Measurements from ENCODE around the gene RPS19BP1. TPM values are rescaled to one million over a fixed set of nuclear protein-coding genes. Genes with fewer than 3 reads are reported as not detected.

Gene RPS19BP1
- total RNA-seq, 6 experiments from 2014 or later: 31.0 to 104 (median 32.8) TPM

DNA sequence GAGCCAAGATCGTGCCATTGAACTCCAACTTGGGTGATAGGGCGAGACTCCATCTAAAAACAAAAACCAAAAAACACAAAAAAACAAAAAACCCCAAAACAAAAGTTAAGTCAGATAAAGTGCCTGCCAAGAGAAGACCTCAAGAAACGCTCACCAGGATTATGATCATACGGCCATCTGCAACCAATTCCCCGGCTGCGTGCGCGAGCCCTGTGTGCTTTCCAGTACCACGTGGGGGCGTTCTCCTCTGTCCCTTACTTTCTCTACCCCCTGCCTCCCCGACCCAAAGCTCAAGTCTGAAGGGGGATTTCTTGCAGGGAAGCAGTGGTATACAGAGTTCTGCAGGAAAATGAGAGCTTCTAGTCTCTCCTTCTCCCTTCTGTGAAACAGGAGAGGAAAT is 10.5 kb upstream of the RPS19BP1 start:
- Histone ChIP-seq H3K9me3 (no peaks in the 10 kb centered on the region), H3K27me3 (peaks cover 0 to 14% of the 10 kb centered on the region in 2 donors), H3K4me3 (no peak overlapping the region), H3K4me1 (no peaks in the 10 kb centered on the region), H3K36me3 (no peaks in the 10 kb centered on the region), H3K27ac (no peak overlapping the region)
- DNase-seq: no peak
- TF ChIP-seq POLR2A (IDR thresholded peaks at IDR 0.05): no peak
- TF ChIP-seq, protein P1, sequence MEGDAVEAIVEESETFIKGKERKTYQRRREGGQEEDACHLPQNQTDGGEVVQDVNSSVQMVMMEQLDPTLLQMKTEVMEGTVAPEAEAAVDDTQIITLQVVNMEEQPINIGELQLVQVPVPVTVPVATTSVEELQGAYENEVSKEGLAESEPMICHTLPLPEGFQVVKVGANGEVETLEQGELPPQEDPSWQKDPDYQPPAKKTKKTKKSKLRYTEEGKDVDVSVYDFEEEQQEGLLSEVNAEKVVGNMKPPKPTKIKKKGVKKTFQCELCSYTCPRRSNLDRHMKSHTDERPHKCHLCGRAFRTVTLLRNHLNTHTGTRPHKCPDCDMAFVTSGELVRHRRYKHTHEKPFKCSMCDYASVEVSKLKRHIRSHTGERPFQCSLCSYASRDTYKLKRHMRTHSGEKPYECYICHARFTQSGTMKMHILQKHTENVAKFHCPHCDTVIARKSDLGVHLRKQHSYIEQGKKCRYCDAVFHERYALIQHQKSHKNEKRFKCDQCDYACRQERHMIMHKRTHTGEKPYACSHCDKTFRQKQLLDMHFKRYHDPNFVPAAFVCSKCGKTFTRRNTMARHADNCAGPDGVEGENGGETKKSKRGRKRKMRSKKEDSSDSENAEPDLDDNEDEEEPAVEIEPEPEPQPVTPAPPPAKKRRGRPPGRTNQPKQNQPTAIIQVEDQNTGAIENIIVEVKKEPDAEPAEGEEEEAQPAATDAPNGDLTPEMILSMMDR (IDR thresholded peaks at IDR 0.05): peak in 3 of 4 donors; percentile 6 to 20 (median 8)
- intact Hi-C loops (cut with DNase I): no loop called here
- no peak for ATAC-seq
- WGBS (ENCODE audit: insufficient coverage, low coverage, low lambda C conversion rate, missing lambda C conversion rate): 19% methylated on average over 11 of the region's 11 CpGs

DNA sequence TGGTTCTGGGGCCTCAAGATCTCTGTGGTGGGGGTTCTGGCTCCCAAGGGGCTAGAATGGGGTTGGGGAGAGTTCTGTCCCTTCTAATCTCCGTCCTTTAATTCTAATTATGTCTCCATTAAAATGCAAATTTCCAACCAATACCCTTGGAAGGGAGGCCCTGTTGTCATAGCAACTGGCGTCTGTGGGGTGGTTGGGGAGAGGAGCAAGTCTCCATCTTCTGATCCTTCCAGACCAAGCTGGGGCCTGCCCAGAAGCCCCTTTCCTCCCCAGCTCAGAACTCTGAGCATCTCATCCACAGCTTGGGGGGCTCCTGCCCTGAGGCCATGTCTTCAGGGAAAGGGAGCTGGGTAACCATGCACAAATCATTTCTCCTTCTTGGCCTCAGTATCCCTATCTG is 5.4 kb upstream of the RPS19BP1 start:
- H3K4me1 ChIP-seq: peaks cover 0 to 6% (median 0%) of the 10 kb centered on the region in 4 donors
- ATAC-seq (no peak), DNase-seq (no peak)
- intact Hi-C loops (cut with DNase I): loop anchor here (5.0 kb wide), 1 partner anchor 489 kb away; no protein-coding TSS in a partner anchor
- H3K9me3 ChIP-seq: no peaks in the 10 kb centered on the region
- no peak overlapping the region for H3K4me3 ChIP-seq
- no peak overlapping the region for H3K27ac ChIP-seq
- H3K36me3 ChIP-seq: no peaks in the 10 kb centered on the region
- 55% methylated on average over 2 of the region's 2 CpGs for WGBS (ENCODE audit: insufficient coverage, low coverage, low lambda C conversion rate, missing lambda C conversion rate)
- TF ChIP-seq, protein P1 (IDR thresholded peaks at IDR 0.05): no peak
- TF ChIP-seq POLR2A (IDR thresholded peaks at IDR 0.05): no peak
- H3K27me3 ChIP-seq: no peaks in the 10 kb centered on the region

DNA sequence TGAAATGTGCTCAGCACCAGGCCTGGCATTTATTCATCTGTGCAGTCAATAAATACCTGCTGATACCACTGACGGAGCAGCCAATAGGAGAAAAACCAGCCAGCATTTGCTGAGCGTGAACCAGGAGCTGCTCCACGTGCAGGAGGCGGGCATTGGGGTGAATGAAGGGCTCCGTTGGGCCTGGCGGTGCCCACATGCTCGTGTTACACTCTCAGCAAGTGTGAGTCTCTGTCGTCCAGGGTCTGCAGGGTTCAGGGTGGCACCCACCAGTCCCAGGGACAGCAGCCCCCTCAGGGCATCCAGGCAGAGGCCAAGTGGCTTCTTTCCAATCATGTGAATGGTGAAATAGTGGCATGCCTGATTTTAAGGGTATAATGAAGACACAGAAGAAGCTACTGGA is 4.2 kb upstream of the RPS19BP1 start:
- intact Hi-C loops (cut with DNase I): loop anchor here (5.0 kb wide), 1 partner anchor 491 kb away; no protein-coding TSS in a partner anchor
- 23% methylated on average over 4 of the region's 8 CpGs for WGBS (ENCODE audit: insufficient coverage, low coverage, low lambda C conversion rate, missing lambda C conversion rate)
- H3K27ac ChIP-seq: no peak overlapping the region
- no peak for DNase-seq
- H3K36me3 ChIP-seq: no peaks in the 10 kb centered on the region
- no peak for ATAC-seq
- peaks cover 0 to 9% (median under 1%) of the 10 kb centered on the region in 4 donors for H3K4me1 ChIP-seq
- TF ChIP-seq, protein P1 (IDR thresholded peaks at IDR 0.05): no peak
- TF ChIP-seq POLR2A (IDR thresholded peaks at IDR 0.05): no peak
- H3K9me3 ChIP-seq: no peaks in the 10 kb centered on the region
- no peaks in the 10 kb centered on the region for H3K27me3 ChIP-seq
- no peak overlapping the region for H3K4me3 ChIP-seq

DNA sequence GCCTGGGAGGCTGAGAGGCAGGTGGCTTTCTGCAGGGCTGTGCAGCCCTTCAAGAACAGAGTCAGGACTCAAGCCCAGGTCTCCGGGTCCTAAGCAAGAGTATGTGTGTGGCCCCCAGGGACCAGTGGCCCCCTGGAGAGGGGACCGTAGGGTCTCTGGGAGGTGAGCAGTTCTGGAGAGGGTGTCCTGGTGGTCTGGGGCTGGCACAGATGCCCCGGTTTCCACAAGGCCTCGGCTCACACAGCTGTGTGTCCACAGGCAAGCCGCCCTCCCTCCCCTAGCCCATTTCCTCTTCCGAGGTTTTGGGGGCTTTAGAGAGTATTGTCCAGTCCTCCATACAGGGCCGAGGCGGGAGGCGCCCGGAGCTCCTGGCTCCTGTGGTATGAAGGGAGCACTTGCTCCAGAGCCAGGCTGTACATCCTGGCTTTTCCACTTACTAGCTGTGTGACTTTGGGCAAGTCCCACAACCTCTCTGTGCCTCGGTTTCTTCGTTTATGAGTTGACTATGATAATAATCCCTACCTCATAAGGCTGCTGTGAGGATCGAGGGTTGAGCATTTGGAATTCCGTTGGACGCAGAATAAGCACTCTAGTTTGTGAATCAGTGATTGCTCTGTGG is 3.4 kb upstream of the RPS19BP1 start:
- Histone ChIP-seq H3K36me3 (no peaks in the 10 kb centered on the region), H3K4me3 (no peak overlapping the region), H3K4me1 (peaks cover 0 to 17% (median 5%) of the 10 kb centered on the region in 4 donors), H3K27ac (no peak overlapping the region), H3K27me3 (no peaks in the 10 kb centered on the region), H3K9me3 (no peaks in the 10 kb centered on the region)
- no peak for TF ChIP-seq POLR2A (IDR thresholded peaks at IDR 0.05)
- TF ChIP-seq, protein P1 (IDR thresholded peaks at IDR 0.05): no peak
- intact Hi-C loops (cut with DNase I): loop anchor here (5.0 kb wide), 1 partner anchor 491 kb away; no protein-coding TSS in a partner anchor
- DNase-seq: no peak
- no peak for ATAC-seq
- 46% methylated on average over 3 of the region's 15 CpGs for WGBS (ENCODE audit: insufficient coverage, low coverage, low lambda C conversion rate, missing lambda C conversion rate)
